ENCODE data around the gene CPNE5.
"Not testable (repeated sequence)": the region's sequence is repeated elsewhere in the genome, so short reads cannot be mapped to it uniquely, and the experiment has no call there.

Gene CPNE5

GRCh38 chr6:36738108-36738507, 101.1 kb downstream of the CPNE5 start:
- DNase-seq = no peak

- no peak for DNase-seq
Observed at GRCh38 chr6:36737043-36737785, 102.0 kb downstream of the CPNE5 start.

DNA sequence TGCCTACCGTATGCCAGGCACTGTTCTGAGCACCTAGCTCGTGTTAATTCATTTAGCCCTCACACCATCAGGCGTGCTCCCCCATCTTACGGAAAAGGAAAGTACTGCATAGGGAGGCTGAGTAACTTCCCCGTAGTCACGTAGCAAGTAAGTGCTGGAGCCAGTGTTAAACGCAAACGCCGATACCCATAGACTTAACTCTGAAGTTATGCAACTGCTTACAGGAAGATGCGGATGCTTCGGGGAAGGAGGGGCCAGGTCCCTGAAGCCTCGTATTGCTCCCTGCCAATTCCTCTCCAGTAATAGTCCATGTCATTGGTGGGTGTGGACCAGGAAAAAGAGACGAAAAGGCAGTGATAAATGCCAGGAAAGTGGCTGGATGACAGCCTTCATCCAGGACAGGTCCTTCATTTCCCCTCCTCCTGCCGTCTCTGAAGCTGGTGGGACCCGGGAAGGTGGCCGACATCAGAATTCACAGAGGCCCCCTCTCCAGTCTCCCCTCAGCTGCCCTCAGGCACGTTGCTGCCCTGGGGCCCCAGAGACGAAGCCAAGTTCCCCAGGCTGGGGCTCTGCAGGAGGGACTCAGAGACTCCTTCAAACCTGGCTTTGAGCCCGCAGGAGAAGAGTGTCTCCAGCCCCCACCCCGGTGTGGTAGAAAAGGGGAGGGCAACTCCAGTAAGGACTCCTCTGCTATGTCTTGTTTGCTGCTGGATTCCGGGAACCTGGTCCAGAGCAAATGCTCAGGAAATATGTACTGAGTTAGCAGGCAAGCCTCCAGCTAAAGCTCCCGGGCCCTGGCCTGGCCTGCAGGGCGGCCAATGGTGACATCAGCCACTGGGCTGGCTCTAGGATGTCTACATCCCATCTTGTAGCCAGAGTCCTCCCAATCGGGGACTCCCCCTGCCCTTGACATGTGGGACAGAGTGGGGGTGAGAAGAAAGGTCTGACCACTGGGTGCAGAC, 103.9 kb downstream of the CPNE5 start:
- no peak for DNase-seq

DNA sequence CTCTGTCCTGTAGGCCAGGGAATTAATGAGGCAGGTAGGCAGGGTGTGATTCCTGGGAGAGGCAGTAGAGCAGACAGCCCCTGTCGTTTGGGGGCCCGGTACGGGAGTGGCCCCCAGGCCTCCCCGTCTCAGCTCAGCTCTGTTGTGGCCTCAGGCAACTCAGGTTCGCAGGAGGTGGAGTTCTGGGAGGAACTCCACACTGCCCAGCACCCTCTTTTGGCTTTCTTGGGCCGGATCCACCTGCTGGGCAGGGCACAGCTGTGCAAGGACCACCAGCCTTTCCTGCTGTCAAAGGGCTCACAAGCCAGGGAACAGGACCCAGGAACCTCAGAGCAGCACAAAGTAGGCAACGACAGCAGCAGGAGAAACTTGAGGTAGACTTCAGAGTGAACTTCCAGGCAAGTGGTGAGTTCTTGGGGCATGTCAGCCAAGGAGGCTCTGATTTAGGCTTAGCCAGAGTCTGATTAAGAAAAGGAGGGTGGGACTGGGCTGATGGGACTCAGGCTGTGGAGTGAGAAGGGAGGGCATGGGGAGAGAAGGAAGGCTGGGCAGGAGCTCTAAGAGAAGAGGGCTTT, 104.7 kb downstream of the CPNE5 start:
- DNase-seq = no peak

GRCh38 chr6:36733300-36733699, 105.9 kb downstream of the CPNE5 start:
- no peak for DNase-seq

DNA sequence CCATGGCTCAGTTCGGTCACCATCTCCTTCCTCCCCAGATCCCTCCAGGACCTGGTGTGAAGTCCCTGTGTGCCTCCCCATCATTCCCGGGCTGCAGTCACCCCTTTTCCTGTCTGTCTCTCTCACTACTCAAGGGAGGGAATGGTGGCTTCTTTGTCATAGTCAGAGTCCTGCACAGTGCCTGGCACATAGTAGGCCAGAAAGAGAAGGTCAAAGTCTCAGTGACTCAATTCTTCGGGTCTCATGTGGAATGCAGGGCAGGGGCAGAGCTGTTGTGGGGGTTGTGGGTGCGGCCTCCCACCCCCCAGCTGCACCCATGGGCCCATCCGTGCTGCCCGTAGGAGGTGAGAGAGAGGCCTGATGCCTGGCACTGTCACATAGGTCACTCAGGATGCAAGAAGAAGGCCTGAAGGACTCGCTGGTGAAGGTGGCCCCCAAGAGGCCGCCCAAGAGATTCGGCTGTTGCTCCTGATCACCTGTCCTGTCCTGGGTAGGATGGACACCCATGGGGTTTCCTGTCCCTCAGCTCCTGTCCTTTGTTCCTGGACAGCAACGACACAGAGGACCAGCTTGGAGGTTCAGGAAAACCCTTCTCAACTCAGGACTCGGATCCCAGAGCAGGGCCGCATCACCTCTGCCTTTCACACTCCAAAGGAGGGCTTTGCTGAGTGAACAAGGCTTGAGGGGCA, 107.5 kb downstream of the CPNE5 start:
- DNase-seq = no peak

GRCh38 chr6:36730424-36731380, 108.5 kb downstream of the CPNE5 start:
- DNase-seq = no peak

- no peak for DNase-seq
Observed at GRCh38 chr6:36729161-36729524, 110.1 kb downstream of the CPNE5 start.

DNA sequence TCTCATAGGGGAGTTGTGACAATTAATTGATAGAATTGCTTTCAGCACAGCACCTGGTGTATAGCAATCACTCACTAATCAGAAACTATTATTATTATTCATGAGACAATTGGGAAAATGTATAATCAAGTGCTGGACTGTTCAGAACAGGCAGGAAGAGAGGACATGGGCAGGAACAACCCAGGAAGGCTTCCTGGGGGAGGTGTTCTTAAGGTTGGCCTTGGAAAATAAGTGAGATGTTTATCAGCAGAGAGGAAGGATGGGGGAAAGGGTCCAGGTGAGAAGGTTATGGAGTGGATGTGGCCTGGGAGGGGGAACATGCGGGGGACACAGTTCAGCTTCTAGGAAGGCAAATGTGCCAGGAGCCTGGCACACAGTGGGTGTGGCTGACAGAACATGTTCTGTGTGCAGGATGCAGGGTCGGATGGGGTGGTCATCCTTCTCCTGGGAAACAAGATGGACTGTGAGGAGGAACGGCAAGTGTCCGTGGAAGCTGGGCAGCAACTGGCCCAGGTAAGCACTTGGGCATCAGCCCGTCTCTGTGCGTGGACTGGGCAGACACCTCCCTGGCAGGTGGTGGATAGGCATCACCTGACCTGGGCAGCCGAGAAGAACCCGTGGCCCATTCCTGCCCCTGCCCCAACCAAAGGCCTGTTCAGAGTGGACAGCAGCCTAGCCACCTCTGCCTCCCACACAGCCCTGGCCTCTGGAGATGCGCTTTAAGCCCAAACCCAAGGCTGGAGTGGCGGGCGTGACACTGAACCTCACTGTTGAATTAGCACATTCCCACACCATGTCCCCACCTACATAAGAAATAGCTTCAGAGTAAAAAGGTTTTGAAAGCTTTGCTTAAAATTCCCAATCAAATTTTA, 110.7 kb downstream of the CPNE5 start:
- no peak for DNase-seq

DNA sequence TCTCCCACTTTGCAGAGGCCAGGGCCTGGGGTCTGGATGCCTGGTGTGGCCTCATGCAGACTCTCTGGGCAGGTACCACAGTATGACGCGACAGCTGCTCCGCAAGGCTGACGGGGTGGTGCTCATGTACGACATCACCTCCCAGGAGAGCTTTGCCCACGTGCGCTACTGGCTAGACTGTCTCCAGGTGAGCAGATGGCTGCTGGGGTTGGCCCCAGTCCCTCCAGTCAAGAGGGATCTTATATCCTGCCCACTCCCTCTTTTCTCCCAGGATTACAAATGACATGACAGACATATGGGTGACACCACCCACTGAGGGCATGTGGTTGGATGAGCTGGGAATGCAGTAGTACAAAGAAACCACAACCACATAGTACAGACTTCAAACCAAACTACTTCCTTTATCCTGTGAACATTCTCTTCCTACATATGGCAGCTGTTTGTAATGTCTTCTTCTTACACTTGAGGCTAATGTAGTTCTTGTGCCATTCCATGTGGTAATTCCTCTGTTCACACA, 111.7 kb downstream of the CPNE5 start:
- DNase-seq = no peak

DNA sequence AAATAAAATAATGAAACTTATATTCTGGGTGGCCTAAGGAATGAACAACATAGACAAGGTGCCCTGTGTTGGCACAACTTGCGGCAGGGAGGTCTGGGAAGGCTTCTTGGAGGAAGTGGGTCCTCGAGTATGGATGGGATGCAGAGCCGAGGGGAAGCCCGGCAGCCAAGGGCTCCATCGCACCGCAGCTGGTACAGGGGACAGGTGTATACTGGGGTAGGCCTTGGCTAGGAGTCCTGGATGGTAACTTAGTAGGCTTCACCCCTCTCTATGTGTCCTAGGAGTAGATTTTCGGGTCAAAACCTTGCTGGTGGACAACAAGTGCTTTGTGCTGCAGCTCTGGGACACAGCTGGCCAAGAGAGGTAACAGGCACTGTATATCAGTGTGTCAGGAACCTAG, 113.7 kb downstream of the CPNE5 start:
- no peak for DNase-seq

DNA sequence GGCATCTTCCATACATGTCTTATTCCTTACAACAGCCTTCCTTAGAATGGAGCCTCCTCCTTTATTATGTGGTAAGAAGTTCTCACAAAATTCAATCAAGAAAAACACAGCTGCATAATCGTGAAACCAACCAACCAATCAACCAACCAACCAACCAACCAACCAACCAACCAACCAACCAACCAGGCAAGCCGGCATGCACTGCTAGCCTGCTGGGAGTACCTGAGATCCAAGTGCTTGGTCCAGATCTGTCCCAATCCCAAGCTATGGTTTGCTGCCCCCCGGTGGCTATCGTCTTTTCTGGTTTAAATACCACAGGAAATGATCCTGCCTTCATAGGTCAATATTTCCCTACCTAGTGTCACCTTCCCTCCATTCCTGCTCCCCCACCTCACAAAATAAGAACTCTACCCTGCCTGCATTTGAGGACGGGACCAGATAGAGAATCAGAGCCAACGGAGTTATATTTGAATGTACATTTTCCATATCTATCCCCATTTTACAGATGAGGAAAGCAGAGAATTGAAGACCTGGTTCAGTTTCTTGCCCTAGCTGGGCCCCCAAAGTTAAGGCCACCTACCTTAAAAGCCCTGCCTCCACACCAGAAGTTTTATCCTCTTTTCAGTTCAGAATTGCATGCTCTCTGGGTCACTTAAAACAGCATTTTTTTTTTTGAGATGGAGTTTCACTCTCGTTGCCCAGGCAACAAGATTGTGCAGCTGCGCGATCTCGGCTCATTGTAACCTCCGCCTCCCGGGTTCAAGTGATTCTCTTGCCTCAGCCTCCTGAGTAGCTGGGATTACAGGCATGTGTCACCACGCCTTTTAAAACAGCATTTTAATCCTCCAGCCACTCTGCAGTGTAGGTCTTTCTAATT, 114.5 kb downstream of the CPNE5 start:
- DNase-seq = peak; percentile 56

DNA sequence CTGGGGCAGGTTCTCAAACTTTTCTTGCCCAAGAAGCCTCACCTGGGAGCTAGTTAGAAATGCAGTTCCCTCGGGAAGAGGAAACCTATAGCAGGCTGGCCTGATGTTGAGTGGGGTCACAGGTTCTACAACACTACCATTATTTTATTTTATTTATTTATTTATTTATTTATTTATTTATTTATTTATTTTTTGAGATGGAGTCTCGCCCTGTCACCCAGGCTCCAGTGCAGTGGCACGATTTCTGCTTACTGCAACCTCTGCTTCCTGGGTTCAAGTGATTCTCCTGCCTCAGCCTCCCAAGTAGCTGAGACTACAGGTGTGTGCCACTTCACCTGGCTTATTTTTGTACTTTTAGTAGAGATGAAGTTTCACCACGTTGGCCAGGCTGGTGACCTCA, 115.3 kb downstream of the CPNE5 start:
- not testable (repeated sequence) for DNase-seq

GRCh38 chr6:36722879-36723278, 116.4 kb downstream of the CPNE5 start:
- DNase-seq = no peak

GRCh38 chr6:36722365-36722764, 116.9 kb downstream of the CPNE5 start:
- DNase-seq = no peak

GRCh38 chr6:36721369-36722140, 117.7 kb downstream of the CPNE5 start:
- DNase-seq = no peak

GRCh38 chr6:36720251-36721141, 118.7 kb downstream of the CPNE5 start:
- no peak for DNase-seq

DNA sequence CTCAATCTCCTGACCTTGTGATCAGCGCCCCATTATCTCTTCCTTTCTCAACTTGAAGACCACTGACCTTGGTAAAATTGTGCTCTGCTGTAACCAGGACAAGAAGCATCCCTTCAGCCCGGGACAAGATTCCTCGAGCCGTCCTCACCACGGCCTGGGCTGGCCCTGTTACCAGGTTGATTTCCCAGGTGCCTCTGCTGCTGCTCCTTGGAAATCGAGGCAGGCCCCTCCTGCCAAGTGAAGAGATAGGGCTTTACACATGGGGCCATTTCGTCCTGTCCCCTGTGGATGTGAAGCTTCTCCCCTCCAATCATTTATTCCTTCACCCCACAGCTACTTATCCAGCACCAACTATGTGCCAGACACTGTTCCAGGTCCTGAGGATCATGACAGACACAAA, 120.1 kb downstream of the CPNE5 start:
- no peak for DNase-seq
